HTERT RPE-1 (cell line): Measurements from ENCODE around the gene SS18L1.

Experiments used
- in situ Hi-C: fragments of 300-500 bp; cut with MboI; formaldehyde crosslinking; loops from 4 replicates; pipeline ENCODE4 v1.14.3; 2020; ENCODE audit warnings: low sequenced_read_pairs

The SS18L1 gene

DNA sequence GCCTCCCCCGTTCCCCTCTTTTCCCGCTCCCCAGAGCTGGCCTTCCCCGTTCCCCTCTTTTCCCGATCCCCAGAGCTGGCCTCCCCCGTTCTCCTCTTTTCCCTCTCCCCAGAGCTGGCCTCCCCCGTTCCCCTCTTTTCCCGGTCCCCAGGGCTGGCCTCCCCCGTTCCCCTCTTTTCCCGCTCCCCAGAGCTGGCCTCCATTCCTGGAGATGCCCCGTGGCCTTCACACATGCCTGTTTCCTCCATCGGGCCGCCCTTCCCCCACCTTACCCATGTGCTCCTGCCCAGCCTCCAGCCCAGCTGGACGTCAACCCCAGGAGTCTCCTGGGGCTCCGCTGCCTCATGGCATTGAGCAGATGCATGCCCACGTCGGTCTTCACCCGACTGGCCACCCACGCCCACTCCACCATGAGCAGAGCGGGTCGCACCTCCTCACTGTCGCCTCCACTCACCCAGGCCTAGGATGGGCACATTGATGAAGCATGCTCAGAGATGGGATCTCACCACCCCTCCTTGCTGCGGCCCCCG is 8.3 kb downstream of the SS18L1 start:
- in situ Hi-C loops, result no loop called here

DNA sequence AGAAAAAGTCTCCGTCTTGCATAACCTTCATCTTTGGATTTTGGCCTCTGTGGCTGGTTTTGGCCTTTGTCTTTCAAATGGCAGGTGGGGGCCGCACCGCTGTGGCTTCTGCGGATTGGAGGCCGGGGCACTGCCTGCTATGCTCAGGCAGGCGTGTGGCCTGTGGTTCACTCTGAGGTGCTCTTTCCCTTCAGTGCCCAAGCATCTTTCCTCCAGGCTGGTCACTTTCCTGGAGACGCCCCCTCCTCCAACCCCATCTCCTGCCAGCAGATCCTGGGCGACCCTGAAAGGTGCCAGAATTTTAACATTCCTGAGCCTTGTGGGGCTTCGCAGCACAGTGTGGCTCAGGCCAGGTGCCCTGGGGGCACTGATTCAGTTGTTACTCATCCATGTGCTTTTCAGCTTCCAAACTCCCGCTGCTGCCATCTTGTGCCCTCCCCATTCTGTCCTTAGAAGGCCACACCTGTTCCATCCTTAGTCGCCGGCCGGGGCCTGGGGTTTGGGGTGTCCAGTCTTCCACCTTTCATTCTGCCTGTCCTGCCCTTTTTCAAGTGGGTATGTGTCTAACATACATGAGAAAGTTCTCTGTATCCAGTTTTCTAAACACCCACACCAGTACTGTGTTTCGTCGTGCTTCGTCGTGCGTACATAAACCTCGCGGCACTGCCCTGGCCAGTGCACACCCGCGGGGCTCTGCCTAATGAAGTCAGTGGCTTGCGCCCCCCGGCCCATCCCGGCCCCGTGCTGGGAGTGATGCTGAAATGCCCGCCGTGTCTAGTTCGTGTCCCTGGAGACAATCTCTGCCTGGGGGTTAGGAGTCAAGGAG is 12.1 kb downstream of the SS18L1 start:
- in situ Hi-C loops, result no loop called here

DNA sequence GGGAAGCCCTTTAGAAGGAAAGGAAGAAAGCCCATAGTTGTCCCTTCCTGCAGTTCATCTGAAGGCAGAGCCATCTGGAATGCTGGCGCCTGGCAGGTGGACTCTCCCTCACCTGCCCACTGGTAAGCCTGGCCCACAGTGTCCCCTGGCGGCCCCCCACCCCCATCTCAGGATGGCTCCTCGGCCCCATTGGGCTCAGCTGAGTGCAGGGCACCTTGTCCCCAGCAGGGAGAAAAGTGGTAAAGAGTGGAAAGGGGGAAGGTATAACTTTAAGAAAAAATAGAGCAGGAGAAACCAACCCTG is 12.6 kb downstream of the SS18L1 start:
- in situ Hi-C loops, result no loop called here

DNA sequence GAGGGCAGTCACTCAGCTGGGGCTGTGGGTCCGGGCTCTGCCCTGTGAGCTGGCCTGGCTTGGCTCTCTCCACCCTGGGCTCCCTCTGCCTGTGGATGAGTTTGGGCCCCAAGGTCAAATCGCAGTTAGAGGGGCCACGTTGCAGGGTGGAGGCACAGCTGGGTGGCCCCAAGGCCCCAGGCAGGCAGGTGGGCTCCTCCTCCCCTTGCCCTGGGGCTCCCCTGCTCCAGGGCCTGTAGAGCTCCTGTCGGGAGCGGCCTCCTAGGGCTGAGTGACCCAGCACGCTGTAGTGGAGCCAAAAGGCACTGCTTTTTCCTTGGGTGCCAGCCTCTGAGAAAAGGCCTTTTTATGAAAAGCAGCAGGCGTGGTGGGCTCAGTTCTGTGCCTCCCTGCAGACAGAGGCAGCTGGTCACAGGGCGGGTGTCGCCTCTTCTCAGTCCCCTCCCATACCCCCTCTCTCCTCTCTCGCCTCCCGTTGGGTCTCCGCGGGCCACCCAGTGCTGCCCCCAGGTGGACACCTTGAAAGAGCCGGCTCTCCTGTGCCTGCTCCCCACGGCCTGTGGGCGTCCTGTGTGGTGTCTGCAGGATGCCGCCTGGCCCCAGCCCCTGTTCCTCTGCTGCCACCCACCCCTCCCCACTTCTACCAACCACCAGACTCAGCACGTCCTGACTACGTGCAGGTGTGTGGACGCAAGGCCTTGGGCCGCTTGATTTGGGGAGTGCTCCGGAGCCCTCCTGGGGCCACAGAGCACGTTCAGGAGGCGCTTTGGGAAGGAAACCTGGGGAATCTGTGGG is 13.2 kb downstream of the SS18L1 start:
- in situ Hi-C loops, result no loop called here

DNA sequence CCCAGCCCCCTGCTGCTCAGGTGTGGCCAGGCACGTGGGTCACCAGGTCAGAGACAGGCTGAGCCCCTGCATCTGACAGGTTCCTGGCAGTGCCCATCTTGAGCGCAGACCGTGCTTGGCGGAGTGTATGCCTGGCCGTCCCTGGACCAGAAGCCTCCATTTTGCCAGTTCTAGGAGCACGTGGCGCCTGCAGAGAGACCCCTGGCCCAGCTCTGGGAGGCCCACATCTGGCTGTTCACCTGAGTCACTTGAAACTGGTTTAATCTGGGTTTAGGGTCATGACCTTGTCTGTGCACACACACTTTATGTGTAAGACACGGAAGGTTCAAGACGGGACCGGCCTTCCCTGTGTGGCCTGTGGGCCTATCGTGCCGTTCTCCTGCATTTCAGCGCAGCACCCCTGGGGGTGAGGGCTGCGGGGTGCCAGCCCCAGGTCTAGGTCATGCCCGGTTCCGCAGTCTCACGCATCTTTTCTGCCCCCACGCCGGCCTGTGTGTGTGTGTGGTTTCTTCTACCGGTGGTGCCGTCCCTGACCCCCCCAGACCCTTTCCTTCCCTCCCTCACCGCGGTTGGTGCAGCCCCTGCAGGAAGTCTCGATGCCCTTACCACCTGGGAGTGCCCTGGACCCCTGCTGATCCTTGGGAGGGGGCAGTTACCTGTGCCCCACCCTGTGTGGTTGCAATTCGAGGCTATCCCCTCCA is 14.0 kb downstream of the SS18L1 start:
- in situ Hi-C loops, result no loop called here

DNA sequence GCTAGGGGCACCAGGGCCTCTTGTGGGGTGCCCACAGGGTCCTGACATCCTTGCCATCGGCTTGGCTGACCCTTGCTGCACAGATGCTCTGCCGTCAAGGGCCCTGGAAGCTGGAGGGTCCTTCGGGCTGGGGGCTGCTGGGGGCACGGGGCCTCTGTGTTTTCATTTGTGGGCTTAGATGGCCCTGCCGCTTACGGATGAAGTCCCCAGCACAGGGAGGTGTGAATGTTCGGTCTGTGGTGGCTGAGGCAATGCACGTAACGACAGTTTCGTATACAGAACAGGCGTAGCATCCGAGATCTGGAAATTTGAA is 14.5 kb downstream of the SS18L1 start:
- in situ Hi-C loops, result no loop called here

DNA sequence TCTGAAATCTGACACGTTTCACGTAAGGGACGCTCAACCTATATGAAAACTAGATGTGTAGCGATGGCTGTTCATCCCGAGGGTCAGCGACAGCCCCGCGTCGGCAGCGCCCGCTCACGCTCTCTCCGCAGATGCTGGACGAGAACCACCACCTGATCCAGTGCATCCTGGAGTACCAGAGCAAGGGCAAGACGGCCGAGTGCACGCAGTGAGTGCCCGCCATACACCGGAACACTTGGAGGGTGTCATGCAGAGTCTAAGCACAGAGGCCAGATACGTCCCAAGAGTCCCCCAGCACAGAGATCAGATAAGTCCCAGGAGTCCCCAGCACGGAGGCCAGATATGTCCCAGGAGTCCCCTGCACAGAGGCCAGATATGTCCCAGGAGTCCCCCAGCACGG is 15.0 kb downstream of the SS18L1 start:
- in situ Hi-C loops, result no loop called here

DNA sequence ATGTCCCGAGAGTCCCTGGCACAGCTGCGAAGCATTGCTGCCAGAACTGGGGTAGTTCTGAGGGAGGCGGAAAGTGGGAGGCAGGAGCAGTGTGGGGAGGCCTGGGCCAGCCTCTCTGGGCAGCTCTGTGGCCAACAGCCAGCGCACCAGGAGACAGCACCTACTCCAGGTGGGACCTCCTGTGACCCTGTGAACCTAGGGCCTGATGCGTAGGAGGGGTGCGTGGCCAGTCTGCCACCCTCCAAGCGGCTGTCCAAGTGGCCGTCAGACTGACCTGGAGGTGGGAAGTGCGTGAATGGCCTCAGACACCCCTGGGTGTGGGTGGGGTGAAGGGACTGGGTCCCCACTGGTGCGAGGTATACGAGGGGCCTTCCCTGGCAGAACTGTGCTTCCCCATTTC is 15.5 kb downstream of the SS18L1 start:
- in situ Hi-C loops, result no loop called here

DNA sequence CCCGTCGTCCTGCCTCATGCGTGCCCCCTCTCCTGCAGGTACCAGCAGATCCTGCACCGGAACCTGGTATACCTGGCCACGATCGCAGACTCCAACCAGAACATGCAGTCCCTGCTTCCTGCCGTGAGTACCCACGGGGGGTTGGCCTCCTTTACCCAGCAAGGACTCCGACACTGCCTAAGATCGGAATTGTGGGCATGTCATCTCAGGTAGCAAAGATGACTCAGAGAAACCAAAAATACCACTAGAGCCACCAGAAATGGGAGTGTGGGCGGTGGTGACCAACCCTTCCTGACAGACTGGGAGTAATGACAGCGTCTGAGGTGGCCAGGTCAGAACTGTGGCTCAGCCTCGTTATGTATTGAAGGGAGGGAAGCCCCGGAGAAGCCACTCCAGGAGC is 16.3 kb downstream of the SS18L1 start:
- in situ Hi-C loops, result no loop called here

DNA sequence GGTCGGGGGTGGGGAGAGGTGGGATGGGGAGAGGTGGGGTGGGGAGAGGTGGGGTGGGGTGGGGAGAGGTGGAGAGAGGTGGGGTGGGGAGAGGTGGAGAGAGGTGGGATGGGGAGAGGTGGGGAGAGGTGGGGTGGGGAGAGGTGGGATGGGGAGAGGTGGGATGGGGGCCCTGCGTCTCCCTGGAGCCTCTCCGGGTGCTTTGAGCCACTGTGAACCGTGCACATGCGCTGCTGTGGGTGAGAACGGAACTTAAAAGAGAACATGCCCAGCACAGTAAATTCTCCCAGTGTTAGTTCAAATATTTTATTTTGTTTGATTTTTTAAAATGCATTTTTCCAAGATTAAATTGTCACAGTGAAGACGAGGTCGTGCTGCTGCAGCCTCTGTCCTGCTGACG is 16.7 kb downstream of the SS18L1 start:
- in situ Hi-C loops, result no loop called here

DNA sequence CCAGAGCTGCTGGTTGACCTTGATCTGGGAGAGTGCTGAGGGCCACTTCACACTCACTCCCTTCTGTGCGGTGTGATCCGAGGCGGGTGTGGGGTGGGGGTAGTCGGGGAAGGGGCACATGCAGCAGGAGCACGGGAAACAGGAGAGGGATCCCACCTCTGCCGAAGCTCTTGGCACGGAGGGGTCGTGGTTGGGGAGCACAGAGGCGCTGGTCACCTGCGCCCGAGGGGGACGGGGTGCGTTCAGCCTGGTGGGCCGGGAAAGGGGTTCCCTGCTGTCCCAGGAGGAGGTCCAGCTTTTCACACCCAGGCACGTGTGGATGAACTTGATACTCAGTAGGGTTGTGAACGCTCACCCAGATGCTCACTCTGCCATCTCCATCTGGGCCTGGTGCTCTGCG is 17.3 kb downstream of the SS18L1 start:
- in situ Hi-C loops, result no loop called here

DNA sequence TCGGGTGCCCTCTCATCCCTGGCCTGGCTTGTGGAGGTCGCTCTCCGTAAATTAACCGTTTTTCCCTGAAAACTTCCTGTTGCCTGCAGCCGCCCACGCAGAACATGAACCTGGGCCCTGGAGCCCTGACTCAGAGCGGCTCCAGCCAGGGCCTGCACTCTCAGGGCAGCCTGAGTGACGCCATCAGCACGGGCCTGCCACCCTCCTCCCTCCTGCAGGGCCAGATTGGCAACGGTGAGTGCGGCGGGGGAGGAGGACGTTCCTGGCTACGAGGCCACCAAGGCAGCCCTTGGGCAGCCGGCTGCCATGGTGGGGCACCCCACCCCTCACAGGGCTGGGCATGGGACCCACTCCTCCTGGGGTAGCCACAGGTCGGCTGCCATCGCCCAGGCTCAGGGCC is 17.8 kb downstream of the SS18L1 start:
- in situ Hi-C loops, result no loop called here

DNA sequence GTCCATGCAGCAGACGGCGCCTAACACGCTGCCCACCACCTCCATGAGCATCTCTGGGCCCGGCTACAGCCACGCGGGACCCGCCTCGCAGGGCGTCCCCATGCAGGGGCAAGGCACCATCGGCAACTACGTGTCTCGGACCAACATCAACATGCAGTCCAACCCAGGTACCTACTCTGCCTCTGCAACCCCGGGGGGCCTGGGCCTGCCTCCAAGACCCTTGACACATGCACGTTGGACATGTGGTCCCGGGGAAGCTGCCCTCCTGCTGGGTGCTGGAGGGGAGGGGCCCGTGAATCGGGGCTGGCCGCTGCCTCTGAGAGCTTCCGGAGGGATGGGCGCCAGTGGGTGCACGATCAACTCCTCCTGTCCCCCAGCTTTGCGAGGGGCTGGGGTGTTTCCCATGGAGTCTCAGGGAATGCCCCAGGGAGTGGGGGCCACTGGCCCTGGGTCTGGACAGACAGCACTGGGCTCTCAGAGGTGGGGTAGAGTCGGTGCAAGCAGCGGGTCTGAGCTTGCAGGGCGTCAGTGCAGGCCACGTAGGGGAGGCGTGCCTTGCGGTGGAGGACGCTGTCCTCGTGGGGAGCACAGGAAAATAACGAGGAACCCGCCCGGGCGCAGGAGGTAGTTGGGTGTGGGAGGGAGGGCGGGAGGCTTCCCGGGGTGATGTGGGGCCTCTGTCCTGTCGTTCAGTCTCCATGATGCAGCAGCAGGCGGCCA is 19.4 kb downstream of the SS18L1 start:
- in situ Hi-C loops, result no loop called here

DNA sequence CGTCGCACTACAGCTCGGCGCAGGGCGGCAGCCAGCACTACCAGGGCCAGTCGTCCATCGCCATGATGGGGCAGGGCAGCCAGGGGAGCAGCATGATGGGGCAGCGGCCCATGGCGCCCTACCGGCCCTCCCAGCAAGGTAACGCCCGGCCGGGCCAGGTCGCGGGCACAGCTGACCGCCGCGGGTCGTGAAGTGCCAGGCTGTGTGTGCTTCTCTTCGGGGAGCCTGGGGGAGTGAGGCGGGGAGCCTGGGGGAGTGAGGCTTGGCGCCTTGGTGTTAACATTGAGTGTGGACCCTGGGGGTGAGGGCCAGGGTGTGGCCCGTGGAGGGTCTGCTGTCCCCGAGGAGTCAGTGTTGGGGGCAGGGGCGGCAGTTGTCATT is 19.9 kb downstream of the SS18L1 start:
- in situ Hi-C loops, result no loop called here

DNA sequence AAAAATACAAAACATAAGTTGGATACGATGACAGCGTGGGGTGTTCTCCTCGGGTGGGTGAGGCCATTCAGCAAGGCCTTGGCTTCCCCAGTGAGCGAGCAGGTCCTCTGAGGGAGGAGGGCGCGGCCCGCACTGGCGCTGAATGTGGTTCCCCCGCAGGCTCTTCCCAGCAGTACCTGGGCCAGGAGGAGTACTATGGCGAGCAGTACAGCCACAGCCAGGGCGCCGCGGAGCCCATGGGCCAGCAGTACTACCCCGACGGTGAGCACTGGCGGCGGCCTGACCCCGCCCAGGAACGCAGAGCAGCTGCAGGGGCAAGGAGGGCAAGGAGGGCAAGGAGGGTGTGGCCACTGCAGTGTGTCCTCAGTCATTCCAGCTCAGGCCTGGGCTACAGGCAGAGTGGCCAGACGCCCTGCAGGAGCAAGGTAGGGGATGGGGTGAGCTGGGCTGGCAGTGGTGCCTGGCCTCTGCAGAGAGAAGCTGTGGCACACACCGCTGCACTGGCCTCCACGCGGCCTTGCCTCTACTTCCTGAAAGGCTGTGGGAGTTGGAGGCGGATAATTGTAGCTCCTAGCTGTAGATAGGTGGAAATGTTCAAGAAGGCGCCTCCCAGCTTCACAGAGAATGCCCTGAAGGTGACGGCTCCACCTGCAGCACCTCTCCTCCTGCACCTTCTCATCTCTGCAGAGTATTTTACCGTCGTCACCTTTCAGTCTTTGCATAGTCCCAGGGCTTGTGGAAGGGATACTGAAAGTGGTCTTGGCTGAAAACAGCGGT is 20.6 kb downstream of the SS18L1 start:
- in situ Hi-C loops, result no loop called here

DNA sequence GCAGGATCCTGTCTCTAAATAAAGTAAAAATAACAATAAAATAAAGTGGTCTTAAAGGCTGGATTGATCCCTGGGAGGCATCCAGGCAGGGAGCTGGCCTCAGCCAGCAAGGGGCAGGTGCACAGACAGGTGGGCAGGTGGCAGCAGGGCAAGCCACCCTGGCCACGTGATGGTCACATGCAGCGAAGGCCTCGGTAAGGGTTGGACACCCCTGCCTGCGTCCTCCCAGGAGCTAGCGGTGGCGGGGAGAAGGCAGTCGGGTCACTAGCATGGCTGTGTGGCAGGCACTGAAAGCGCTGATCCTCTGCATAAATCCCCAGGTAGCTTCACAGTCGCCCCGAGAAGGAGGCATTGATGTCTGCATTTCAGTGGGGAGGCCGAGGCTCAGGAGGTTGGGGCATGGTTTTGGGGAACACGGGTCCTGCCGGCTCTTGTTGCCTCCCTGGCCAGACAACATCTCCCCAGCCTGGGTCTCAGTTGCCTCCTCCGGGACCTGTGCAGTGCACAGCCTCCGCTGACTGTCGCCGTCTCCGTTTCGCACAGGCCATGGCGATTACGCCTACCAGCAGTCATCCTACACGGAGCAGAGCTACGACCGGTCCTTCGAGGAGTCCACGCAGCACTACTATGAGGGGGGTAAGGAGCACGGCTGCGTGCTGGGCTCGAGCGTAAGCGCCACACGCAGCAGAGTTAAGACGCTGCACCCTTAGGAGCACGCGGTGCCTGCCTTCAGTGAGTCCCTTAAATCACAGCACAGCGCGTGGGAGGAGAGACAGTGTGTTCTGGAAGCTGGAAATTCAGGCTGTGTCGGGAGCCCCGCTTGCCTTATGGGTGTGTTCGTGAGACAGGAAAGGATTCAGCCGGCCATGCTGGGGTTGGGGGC is 21.6 kb downstream of the SS18L1 start:
- in situ Hi-C loops, result no loop called here

DNA sequence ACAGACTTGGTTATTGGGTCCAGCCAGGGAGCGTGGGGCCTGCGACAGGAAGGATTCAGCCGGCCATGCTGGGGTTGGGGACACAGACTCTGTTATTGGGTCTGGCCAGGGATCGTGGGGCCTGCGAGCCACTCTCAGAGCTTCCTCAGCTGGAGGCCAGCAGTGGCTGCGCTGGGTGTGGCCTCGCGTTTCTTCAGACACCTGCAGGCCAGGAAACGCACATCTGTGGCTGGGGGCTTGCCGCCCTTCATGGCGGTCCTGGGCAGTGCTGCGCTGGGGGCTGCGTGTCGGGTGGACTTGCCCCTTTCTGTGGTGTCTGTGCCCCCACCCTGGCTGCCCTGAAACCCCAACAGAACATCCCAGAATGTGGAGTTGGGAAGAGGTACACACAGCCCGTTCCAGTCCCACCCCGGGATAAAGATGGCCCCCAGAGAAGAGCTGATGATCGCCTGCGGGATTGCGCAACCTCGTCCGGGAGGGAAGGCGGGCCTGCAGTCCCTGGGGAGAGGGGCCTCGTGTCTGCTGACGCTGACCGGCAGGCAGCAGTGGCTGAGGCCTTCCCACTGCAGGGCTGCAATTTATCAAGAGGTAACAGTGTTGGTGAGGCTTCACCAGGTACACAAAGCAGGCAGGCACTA is 22.3 kb downstream of the SS18L1 start:
- in situ Hi-C loops, result no loop called here

DNA sequence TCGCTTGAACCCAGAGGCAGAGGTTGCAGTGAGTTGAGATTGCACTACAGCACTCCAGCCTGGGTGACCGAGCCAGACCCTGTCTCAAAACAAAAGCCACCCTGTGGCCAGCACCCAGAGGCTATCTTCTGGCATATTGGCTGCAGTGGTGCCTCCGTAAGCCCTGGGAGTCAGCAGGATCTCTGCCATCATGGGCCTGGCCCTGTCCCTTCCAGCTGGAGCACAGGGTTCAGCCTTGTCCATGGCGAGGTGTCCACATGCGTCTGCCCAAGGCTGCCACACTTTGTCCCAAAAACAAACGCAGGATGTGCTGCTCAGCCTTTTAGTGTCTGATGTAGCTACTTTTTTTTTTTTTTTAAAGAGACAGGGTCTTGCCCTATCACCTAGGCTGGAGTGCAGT is 23.9 kb downstream of the SS18L1 start:
- in situ Hi-C loops, result no loop called here

DNA sequence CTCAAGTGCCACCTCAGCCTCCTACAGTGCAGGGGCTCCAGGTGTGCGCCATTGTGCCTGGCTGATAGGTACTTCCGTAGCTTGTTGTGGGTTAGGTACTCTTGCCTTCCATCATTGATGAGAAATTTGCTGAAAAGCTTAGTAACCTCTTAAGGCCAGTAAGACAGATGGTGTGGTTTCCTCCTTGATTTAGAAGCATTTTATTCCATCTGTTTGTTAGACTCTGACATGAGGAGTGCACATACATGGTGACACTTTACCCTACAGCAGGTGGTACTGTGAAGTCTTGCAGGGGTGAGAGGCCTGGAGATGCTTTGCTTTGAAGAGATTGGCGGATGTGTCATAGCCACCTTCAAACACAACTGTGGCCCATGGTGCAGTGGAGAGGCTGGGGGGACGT is 24.5 kb downstream of the SS18L1 start:
- in situ Hi-C loops, result no loop called here
